Kidney (tissue), 14 donors: ENCODE data around the gene TRAP1. TPM values are rescaled to one million over a fixed set of nuclear protein-coding genes. Genes with fewer than 3 reads are reported as not detected.

Experiments used
- DNase-seq, 5 donors: peaks; one replicate each; pipeline ENCODE4 v3.0.0-alpha.2; 2013 to 2020
- FAIRE-seq: peaks from 2 replicates; lab custom pipeline; 2012; peaks lifted over from hg19 to GRCh38; lab: Jason Lieb, UNC
- H3K27ac ChIP-seq, 2 donors: one replicate each; pipeline ENCODE4 v1.7.0; 2013; ENCODE audit warnings: low read depth in 2 of 2, low read length in 2 of 2, inconsistent platforms in 1 of 2
- H3K27me3 ChIP-seq: one replicate; pipeline ENCODE4 v1.7.1; 2013; ENCODE audit warnings: low read length, inconsistent platforms; ENCODE audit not compliant: control insufficient read depth, insufficient read depth
- H3K36me3 ChIP-seq, 3 donors: one replicate each; pipeline versions ENCODE4 v1.7.0 to v1.7.1; 2013; ENCODE audit warnings: low read length in 3 of 3, control low read depth in 1 of 3, inconsistent platforms in 1 of 3; ENCODE audit not compliant: insufficient read depth in 3 of 3, control insufficient read depth in 2 of 3
- H3K4me1 ChIP-seq, 3 donors: one replicate each; pipeline versions ENCODE4 v1.7.0 to v1.7.1; 2013; ENCODE audit warnings: low read length in 3 of 3, inconsistent platforms in 1 of 3, low read depth in 1 of 3; ENCODE audit not compliant: control insufficient read depth in 2 of 3, insufficient read depth in 2 of 3
- H3K4me3 ChIP-seq, 3 donors: one replicate each; pipeline versions ENCODE4 v1.7.0 to v1.8.1; 2013; ENCODE audit warnings: low read length in 3 of 3, control low read depth in 1 of 3, inconsistent platforms in 1 of 3
- H3K9ac ChIP-seq, 3 donors: one replicate each; pipeline versions ENCODE4 v1.7.0 to v1.7.1; 2013; ENCODE audit warnings: low read length in 3 of 3, control low read depth in 1 of 3, inconsistent platforms in 1 of 3
- H3K9me3 ChIP-seq, 3 donors: one replicate each; pipeline versions ENCODE4 v1.7.0 to v1.7.1; 2013; ENCODE audit warnings: low read length in 3 of 3, control low read depth in 1 of 3, inconsistent platforms in 1 of 3; ENCODE audit not compliant: control insufficient read depth in 2 of 3, insufficient read depth in 1 of 3
- intact Hi-C: fragments of 100-400 bp; cut with DNase I; formaldehyde crosslinking; loops from one replicate; pipeline ENCODE4 v1.11.1; 2022
- polyA plus RNA-seq: library from polyadenylated mRNA; stranded (reverse); fragments of 350-450 nt; fragmentation: Illumina TruSeq; extraction: RNeasy Lipid Tissue Mini Kit (QIAGEN cat#74804); gene quantifications from one replicate; pipeline ENCODE4 v1.2.3, GENCODE V29; 2014; ENCODE audit warnings: low read depth, low replicate concordance; ENCODE audit not compliant: insufficient read depth
- total RNA-seq: library from RNA; stranded (reverse); fragmentation: NEBNext Ultra II Directional; extraction: Animal tissue kit (Norgen Biotek cat#: 25700); gene quantifications from one replicate; pipeline ENCODE4 v1.2.1, GENCODE V29; 2021
- TF ChIP-seq, protein P1 (sequence below): IDR thresholded peaks from 3 replicates; pipeline ENCODE4 v1.5.1; 2012; ENCODE audit warnings: mild to moderate bottlenecking, moderate library complexity, borderline replicate concordance; ENCODE audit not compliant: insufficient read depth; ENCODE audit errors: extremely low read depth
- donor health status: control.
- donor health status: control.
- donor health status: control.
- donor health status: control.
- donor health status: control.
- donor health status: DM: yes; HTN: yes; CAD: no.
- donor health status: Normal renal cell carcinoma (clear cell type).

TRAP1 gene
- total and polyA plus RNA-seq, 2 donors from 2014 or later: 86.3 to 88.8 TPM

DNA sequence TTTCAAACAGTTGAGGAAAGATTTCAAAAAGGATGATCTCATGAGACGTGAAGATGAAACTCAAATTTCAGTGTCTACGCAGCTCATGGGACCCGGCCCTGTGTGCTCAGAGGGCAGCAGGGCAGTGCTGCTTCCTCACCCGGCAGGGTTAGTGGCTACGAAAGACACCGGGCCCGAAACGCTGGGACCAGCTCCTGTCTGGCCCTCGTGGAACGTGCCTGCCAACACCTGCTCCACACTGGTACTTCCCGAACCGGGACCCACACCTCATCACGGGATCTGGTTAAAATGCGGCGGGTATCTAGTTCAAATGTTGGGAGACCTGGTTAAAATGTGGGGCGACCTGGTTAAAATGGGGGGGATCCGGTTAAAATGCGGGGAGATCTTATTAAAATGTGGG lies 44.1 kb downstream of the TRAP1 start:
- no peaks in the 10 kb centered on the region for H3K27me3 ChIP-seq
- peaks cover 0 to 44% (median 21%) of the 10 kb centered on the region in 3 donors for H3K36me3 ChIP-seq
- no peak overlapping the region for H3K4me3 ChIP-seq
- DNase-seq (peak in 1 of 5 donors; percentile 59), FAIRE-seq (no peak)
- no peaks in the 10 kb centered on the region for H3K9me3 ChIP-seq
- H3K27ac ChIP-seq: no peak overlapping the region
- H3K9ac ChIP-seq: no peak overlapping the region
- intact Hi-C loops: no loop called here
- H3K4me1 ChIP-seq: no peaks in the 10 kb centered on the region
- TF ChIP-seq, protein P1, sequence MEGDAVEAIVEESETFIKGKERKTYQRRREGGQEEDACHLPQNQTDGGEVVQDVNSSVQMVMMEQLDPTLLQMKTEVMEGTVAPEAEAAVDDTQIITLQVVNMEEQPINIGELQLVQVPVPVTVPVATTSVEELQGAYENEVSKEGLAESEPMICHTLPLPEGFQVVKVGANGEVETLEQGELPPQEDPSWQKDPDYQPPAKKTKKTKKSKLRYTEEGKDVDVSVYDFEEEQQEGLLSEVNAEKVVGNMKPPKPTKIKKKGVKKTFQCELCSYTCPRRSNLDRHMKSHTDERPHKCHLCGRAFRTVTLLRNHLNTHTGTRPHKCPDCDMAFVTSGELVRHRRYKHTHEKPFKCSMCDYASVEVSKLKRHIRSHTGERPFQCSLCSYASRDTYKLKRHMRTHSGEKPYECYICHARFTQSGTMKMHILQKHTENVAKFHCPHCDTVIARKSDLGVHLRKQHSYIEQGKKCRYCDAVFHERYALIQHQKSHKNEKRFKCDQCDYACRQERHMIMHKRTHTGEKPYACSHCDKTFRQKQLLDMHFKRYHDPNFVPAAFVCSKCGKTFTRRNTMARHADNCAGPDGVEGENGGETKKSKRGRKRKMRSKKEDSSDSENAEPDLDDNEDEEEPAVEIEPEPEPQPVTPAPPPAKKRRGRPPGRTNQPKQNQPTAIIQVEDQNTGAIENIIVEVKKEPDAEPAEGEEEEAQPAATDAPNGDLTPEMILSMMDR: no peak

DNA sequence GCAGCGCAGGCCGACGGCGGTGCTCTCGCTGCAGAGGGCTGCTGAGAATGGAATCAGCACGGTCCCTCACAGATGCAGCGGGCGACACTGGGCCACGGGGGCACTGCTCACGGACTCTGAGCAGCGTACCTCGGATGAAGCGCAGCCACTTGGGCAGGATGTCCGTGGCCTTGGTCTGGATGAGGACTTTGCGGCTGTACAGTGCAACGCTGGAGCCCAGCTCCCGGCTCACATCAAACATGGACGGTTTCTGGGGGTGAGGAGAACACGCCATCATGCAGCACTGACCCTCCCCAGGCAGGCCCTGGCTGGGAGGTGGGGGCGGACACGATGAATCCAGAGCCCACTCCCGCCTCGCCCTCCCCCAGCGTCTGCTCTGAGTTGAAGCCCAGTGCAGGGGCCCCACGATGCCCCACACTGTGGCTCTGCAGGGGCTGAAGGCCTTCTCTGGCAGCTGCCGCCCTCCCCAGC lies 44.7 kb downstream of the TRAP1 start:
- Histone ChIP-seq H3K27ac (no peak overlapping the region), H3K4me3 (no peak overlapping the region), H3K27me3 (no peaks in the 10 kb centered on the region), H3K9me3 (no peaks in the 10 kb centered on the region), H3K36me3 (peaks cover 0 to 39% (median 18%) of the 10 kb centered on the region in 3 donors), H3K4me1 (no peaks in the 10 kb centered on the region), H3K9ac (no peak overlapping the region)
- FAIRE-seq (no peak), DNase-seq (peak in 1 of 5 donors; percentile 62)
- TF ChIP-seq, protein P1: no peak
- intact Hi-C loops: no loop called here

GRCh38 chr16:3671424-3671823 lies 45.9 kb downstream of the TRAP1 start:
- H3K27me3 ChIP-seq: no peaks in the 10 kb centered on the region
- H3K27ac ChIP-seq: no peak overlapping the region
- TF ChIP-seq, protein P1: no peak
- H3K9me3 ChIP-seq: no peaks in the 10 kb centered on the region
- DNase-seq (peak in 1 of 5 donors; percentile 46), FAIRE-seq (no peak)
- H3K4me1 ChIP-seq: no peaks in the 10 kb centered on the region
- no peak overlapping the region for H3K9ac ChIP-seq
- intact Hi-C loops: no loop called here
- no peak overlapping the region for H3K4me3 ChIP-seq
- H3K36me3 ChIP-seq: peaks cover 0 to 37% (median 16%) of the 10 kb centered on the region in 3 donors

DNA sequence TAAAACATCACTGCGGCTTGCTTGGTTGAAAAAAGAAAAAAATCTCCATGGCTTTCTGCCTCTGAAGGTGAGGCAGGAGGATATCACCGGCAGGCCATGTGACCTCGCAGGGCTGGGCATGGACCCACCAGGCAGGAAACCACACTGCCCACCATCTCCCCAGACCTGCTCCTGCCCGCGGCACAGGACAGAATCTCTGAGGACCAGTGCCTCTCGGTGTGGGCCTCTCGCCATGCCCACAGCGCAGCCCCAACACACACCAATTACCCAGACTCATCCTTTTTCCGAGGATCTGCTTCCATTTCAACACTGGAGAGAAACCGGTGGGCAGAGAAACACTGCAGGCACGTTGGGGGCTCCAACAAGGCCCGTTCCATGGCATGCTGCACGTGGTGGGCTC lies 46.6 kb downstream of the TRAP1 start:
- Histone ChIP-seq H3K27ac (no peak overlapping the region), H3K27me3 (no peaks in the 10 kb centered on the region), H3K4me1 (no peaks in the 10 kb centered on the region), H3K36me3 (peaks cover 0 to 43% (median 16%) of the 10 kb centered on the region in 3 donors), H3K9me3 (no peaks in the 10 kb centered on the region), H3K9ac (no peak overlapping the region), H3K4me3 (no peak overlapping the region)
- FAIRE-seq (no peak), DNase-seq (peak in 1 of 5 donors; percentile 64)
- intact Hi-C loops: no loop called here
- TF ChIP-seq, protein P1: no peak
